Smooth muscle cell of the brain vasculature (primary cell): ENCODE measurements around the gene NPFF.
"Not testable (repeated sequence)": the region's sequence is repeated elsewhere in the genome, so short reads cannot be mapped to it uniquely, and the experiment has no call there.

Experiments used
- DNase-seq: peaks from one replicate; pipeline ENCODE4 v3.0.0-alpha.2; 2012; ENCODE audit warnings: low read depth, low spot score

NPFF gene

GRCh38 chr12:53496752-53497032 lies 10.6 kb downstream of the NPFF start:
- DNase-seq: no peak

- DNase-seq: no peak
Measured at GRCh38 chr12:53495903-53496751, 11.2 kb downstream of the NPFF start.

DNA sequence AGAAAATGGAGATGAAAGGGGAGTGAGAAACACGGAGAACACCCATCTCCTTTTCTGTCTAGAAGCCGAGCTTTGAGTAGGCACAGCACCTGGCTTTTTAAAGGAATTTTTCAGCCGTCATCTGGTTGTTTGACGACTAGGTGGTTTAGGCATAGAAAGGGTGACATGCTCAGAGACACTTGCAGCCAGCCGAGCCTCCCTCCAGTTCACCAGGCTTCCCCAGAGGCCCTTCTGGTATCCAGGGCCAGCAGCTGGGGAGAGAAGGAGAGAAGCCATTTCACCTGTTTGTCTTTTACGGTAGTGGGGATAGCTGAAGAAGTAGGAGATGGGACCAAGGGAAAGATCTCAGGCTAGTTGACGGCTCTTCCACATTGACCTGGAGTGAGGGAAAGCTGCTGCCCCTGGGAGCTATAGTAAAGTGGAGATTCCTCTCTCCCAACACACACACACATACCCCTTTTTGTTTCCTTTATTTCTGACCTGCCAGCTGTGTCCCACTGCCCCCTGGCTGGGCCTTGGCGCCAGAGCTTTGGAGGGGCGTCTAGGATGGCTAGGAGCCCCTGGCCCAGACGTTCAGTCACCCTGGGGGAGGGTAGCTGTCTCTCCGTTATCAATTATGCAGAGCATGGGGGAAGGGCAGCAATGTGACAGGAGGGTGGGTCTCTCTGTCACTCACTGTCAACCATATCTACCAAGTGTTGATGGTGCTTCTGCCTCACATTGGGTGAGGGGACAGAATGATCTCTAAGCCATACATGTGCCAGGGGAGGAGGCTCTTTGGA lies 13.5 kb downstream of the NPFF start:
- no peak for DNase-seq

DNA sequence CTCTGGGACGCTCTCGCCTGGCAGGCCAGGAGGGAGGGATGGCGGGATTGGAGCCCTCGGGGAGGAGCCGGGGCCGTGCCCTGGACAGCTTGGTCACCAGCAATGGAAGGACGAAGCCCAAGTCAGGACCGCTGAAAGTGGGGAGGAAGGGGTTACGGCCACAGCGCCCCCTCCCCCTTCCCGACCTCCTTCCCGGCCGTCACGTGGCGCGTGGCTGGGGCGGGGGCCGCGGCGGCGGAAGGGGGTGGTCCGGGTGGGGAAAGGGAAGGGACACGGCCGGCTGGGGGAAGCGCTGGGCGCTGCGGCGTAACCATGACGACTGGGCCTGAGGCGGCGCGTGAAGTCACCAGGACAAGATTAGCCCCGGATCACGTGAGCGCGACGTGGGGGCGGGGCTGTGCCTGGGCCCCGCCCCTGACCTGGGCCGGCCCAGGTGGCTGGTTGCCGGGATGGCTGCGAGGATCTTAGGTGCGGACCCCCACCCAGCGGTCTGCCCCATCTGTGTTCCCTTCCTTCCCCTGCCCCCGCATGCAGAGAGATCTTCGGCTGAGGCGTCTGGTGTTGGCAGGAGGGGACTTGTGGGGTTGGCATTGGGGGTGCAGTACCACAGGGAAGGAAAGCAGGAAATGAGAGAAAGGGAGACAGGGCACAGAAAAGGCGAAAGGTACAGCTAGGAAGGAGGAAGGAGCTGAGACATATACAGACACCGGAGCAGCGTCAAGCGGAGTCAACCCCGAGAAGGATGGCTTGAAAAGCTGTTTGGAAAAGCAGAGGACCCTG lies 14.3 kb downstream of the NPFF start:
- peak; percentile 66 for DNase-seq

DNA sequence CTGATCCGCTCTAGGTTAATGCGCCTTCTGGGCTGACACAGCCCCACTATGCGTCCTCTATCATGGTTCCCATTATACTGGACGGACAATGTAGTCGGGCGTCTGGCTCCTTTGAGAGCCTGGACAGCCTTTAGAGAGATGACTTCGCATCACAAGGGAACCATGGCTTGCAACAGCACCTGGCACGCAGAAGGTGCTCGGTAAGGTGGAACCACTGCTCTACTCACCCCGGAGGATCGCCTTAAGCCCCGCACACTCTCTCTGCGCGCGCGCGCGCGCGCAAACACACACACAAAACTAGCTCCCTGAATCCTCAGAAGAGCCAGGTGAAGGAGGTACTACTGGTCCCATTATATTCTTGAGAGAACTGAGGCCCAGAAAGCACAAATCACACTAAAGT lies 15.1 kb downstream of the NPFF start:
- DNase-seq: no peak

DNA sequence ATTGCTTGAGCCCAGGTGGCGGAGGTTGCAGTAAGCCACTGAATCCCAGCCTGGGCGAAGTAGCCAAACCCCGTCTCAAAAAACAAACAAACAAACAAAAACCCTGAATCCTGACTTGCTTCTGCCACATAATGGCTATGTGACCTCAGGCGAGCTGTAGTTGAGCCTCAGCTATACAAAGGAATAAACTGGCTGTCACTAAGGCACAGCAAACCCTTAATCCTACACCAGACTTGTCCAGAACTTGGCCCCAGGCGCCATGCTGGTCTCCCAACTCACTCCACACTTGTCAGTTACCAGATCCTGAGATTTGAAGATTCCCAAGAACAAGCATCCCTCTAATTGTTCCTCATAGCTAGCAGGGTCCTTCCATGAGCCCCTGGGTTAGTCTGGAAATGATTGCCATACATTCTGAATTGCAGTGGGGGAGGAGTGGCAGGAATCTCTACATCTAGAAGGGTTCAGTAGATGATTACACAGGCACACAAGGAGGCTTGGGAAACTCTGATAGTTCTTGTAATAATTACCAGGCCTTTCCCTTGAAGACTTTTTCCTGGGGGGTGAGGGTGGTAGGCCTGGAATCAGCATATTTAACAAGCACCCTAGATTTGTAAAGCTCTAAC lies 17.9 kb downstream of the NPFF start:
- no peak for DNase-seq

DNA sequence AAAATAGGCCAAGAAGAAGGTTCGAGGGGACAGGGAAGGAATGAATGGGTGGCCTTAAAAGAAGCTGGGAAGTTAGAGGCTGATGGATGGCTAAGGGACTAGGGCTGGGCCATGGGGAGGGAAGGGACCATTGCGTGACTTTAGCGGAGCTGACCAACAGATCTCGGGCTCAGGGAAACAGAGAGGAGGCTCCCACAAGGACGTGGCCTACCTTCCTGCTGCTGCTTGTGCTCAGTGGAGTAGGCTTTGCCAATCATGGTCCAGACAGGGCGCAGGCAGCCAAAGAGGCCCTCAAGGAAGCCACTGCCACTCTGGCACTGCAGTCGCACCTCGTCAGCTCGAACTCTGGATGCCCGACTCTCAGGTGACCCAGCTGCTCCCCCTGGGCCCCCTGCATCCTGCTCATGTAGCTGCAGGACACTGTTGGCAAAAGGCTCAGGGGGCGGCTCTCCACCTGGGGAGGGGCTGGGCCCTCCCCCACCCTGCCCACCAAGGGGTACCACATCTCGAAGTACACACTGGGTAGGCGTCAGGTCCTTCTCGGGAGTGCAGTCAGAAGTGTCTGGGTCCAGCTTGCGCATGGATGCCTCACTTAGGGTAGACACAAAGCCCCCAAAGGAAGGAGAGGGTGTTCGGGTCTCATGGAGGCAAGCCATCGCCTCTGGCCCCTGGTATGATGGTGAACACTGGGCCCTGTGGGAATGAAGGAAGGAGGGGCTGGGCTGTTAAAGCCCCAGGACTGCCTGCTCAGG lies 20.4 kb downstream of the NPFF start:
- no peak for DNase-seq

DNA sequence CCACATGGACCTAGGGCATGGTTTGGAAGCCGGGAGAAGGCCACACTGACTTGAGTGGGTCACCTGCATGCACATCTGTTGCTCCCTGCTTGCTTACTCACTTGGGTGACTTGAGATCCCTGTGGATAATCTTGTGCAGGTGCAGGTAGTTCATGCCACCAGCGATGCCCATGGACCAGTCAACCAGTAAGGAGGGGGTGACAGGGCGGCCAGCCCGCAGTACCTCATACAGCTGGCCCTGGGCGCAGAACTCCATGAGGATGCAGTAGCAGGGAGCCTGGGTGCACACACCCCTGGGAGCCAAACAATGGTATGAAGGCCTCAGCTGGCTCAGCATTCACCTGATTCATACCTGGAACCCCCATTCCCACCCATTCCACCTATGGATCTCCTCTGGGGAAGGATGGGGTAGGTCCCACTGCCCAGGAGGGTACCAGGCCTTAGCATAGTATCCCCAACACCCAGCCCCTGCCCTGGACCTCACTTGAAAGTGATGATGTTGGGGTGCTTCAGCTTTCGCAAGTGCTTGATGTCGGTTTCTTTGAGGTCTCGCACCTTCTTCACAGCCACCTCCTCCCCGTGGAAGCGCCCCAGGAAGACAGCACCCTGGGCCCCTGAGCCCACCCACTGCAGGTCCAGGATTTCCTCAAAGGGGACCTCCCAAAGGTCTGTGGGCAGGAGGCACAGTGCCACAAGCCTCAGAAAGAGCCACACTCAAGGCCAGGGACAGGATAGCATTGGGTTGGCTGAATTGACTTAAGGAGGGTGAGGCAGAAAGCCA lies 21.1 kb downstream of the NPFF start:
- DNase-seq: no peak

GRCh38 chr12:53484686-53485575 lies 22.4 kb downstream of the NPFF start:
- DNase-seq: no peak

DNA sequence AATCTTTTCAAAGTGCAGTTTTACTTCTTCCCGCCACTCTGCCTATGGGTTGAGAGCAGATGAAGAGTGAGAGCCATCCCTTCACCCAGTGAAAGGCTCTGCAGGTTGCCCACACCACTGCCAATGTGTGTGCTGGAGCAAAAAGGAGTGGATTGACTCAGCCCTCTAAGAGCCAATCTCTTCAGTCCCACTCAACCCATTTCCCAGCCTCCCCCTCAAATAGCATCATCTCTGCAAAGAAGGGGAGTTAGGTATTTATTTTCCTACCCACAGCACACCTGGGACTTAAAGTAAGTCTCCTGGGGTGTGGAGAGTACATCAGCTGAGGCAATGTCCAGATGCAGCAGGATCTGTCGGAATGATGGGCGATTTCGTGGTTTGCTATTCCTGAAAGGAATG lies 23.3 kb downstream of the NPFF start:
- no peak for DNase-seq

DNA sequence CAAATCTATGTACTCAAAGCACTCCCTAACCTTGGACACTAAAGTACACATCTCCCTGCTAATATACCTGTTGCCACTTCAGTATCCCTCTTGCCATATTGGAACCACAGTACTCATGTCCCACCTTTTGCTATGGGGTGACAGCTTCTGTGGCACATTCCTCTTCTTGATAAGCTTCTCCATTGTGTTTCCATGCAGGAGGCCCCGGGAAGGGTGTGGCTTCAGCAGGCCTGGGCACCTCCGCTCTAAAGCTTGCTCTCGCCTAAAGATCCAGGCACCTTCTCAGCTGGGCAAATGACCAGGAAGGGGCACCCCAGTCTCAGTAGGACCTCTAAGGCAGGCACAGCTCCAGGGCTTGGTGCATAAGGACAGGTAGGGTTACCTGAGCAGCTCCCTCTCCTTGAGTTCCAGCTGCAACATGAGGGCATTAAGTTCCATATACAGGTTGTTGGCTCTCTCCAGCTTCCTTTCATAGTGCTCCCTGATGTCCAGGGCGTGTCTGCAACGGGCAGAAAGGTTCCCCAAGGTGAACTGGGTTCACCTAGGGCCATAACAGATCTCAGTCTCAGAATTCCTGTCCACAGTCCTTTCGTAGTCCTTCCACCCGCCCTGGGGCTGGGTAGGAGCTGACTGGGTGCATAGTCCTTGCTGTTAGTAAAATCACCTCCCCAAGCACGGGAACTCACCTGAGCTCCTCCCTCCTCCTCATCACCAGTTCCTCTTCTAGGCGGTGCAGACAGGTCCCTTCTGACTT lies 23.9 kb downstream of the NPFF start:
- no peak for DNase-seq

- DNase-seq: no peak
Measured at GRCh38 chr12:53482626-53483168, 24.6 kb downstream of the NPFF start.

DNA sequence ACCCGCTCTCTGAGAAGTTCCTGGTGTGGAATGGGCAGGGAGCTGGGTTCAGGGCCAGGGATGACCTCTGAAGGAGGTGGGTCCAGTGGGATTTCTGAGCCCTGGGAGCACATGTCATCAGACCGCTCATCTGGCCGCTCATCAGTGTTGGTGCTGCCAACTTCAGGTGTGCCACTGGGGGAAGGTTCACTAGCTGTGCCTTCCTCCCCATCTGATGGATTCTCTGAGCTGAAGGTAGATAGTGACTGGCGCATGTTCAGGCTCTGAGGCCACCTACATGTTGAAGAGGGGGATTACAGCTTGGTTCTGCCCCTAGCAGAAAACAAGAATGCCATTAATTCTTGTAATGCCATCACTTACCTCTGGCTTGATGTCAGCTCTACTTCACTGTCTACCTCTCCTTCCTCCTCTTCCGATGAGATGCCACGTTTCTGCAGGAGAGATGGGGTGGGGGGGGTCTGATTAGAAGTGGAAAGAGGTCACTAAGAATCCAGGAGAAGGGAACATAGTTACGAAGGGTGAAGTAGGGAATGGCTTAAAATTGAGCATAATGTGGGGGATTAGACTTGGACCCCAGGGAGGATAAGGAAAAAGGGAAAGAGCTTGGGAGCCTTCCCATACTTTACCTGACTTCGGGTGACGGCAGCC lies 25.2 kb downstream of the NPFF start:
- DNase-seq: no peak

DNA sequence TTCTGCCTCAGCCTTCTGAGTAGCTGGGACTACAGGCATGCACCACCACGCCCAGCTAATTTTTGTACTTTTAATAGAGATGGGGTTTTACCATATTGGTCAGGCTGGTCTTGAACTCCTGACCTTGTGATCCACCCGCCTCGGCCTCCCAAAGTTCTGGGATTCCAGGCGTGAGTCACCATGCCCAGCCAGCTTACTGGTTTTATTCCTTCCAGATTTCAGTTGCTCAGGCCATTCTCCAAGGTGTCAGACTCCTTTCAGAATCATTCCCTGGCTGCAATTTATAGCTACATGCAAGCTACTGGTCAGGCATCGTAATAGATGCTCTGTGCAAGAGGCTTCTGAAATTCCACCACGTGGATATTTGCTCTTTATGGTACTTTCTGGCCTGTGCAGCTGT lies 25.8 kb downstream of the NPFF start:
- DNase-seq: not testable (repeated sequence)

GRCh38 chr12:53480491-53481442 lies 26.5 kb downstream of the NPFF start:
- no peak for DNase-seq

GRCh38 chr12:53479331-53479730 lies 28.0 kb downstream of the NPFF start:
- DNase-seq: no peak

- DNase-seq: no peak
Measured at GRCh38 chr12:53478865-53479264, 28.4 kb downstream of the NPFF start.
